Neuronal stem cell (in vitro differentiated cells): Measurements from ENCODE around the gene GPATCH1.
"Not testable (repeated sequence)": the region's sequence is repeated elsewhere in the genome, so short reads cannot be mapped to it uniquely, and the experiment has no call there.

Experiments
- DNase-seq: peaks from one replicate; pipeline ENCODE4 v3.0.0-alpha.2; 2013; ENCODE audit warnings: low spot score
- H2AFZ ChIP-seq: one replicate; pipeline ENCODE4 v1.6.1; 2013; ENCODE audit warnings: mild to moderate bottlenecking, low read length, inconsistent platforms
- H2AK5ac ChIP-seq: 2 replicates; pipeline ENCODE4 v1.6.1; 2013; ENCODE audit warnings: low read depth, mild to moderate bottlenecking, inconsistent platforms, low read length, moderate library complexity, mixed read lengths
- H2BK120ac ChIP-seq: 2 replicates; pipeline ENCODE4 v1.6.1; 2013; ENCODE audit warnings: low read depth, mild to moderate bottlenecking, inconsistent platforms, low read length, moderate library complexity, mixed read lengths
- H2BK12ac ChIP-seq: one replicate; pipeline ENCODE4 v1.6.1; 2013; ENCODE audit warnings: low read length, inconsistent platforms
- H2BK15ac ChIP-seq: 2 replicates; pipeline ENCODE4 v1.6.1; 2013; ENCODE audit warnings: mild to moderate bottlenecking, low read length, inconsistent platforms, mixed read lengths
- H2BK5ac ChIP-seq: one replicate; pipeline ENCODE4 v1.6.1; 2013; ENCODE audit warnings: inconsistent platforms, mild to moderate bottlenecking, low read length, moderate library complexity
- H3K14ac ChIP-seq: one replicate; pipeline ENCODE4 v1.6.1; 2013; ENCODE audit warnings: low read length, inconsistent platforms
- H3K18ac ChIP-seq: 2 replicates; pipeline ENCODE4 v1.6.1; 2013; ENCODE audit warnings: low read length, inconsistent platforms
- H3K23ac ChIP-seq: 2 replicates; pipeline ENCODE4 v1.6.1; 2013; ENCODE audit warnings: low read depth, mild to moderate bottlenecking, mixed read lengths, low read length, inconsistent platforms; ENCODE audit not compliant: poor library complexity
- H3K27ac ChIP-seq: replicated peaks from 3 replicates; pipeline ENCODE4 v1.5.1; 2013; ENCODE audit warnings: low read length, inconsistent platforms
- H3K27me3 ChIP-seq, 3 experiments: 2 replicates each; pipeline ENCODE4 v1.6.1; 2013; ENCODE audit warnings: low read length in 3 of 3, mild to moderate bottlenecking in 2 of 3, inconsistent platforms in 1 of 3, low read depth in 1 of 3, mixed read lengths in 1 of 3, moderate library complexity in 1 of 3; ENCODE audit not compliant: control insufficient read depth in 3 of 3, insufficient read depth in 3 of 3
- H3K36me3 ChIP-seq, 2 donors: replicated peaks in 1 of 2; 2 replicates each; pipeline ENCODE4 v1.6.1; 2013; ENCODE audit warnings: low read length in 2 of 2; ENCODE audit not compliant: control insufficient read depth in 2 of 2, insufficient read depth in 2 of 2
- H3K4ac ChIP-seq: 2 replicates; pipeline ENCODE4 v1.6.1; 2013; ENCODE audit warnings: inconsistent platforms, mild to moderate bottlenecking, low read length, moderate library complexity
- H3K4me1 ChIP-seq, 2 donors: 1 replicate in 1 of 2; 2 replicates in 1 of 2; pipeline ENCODE4 v1.6.1; 2013; ENCODE audit warnings: low read length in 2 of 2, low read depth in 1 of 2; ENCODE audit not compliant: control insufficient read depth in 2 of 2, insufficient read depth in 1 of 2
- H3K4me2 ChIP-seq: one replicate; pipeline ENCODE4 v1.6.1; 2013; ENCODE audit warnings: mild to moderate bottlenecking, low read length, inconsistent platforms; ENCODE audit not compliant: insufficient read depth, poor library complexity, severe bottlenecking
- H3K4me3 ChIP-seq, 2 donors: 2 replicates each; pipeline ENCODE4 v1.5.1; 2013; ENCODE audit warnings: low read length in 2 of 2, mild to moderate bottlenecking in 2 of 2, inconsistent platforms in 1 of 2, moderate library complexity in 1 of 2
- H3K79me1 ChIP-seq: one replicate; pipeline ENCODE4 v1.6.1; 2013; ENCODE audit warnings: low read depth, mild to moderate bottlenecking, inconsistent platforms, low read length, moderate library complexity
- H3K9ac ChIP-seq: one replicate; pipeline ENCODE4 v1.6.1; 2013; ENCODE audit warnings: mild to moderate bottlenecking, low read depth, low read length, inconsistent platforms; ENCODE audit not compliant: poor library complexity
- H3K9me3 ChIP-seq, 2 donors: replicated peaks in 1 of 2; 2 replicates each; pipeline versions ENCODE3 to v1.6.1; 2013; ENCODE audit warnings: low read length in 2 of 2, mild to moderate bottlenecking in 2 of 2, inconsistent platforms in 1 of 2, low read depth in 1 of 2, mixed read lengths in 1 of 2, moderate library complexity in 1 of 2; ENCODE audit not compliant: control insufficient read depth in 2 of 2, insufficient read depth in 1 of 2
- H4K8ac ChIP-seq: one replicate; pipeline ENCODE4 v1.6.1; 2013; ENCODE audit warnings: low read depth, mild to moderate bottlenecking, inconsistent platforms, low read length, moderate library complexity
- H4K91ac ChIP-seq: one replicate; pipeline ENCODE4 v1.6.1; 2013; ENCODE audit warnings: low read length, low read depth, mild to moderate bottlenecking, inconsistent platforms; ENCODE audit not compliant: poor library complexity
- WGBS, 2 donors: extraction: QIAGEN DNeasy Blood & Tissue Kit; methylation state at CpG; one replicate each; pipeline ENCODE4 v1.1.7; 2013; ENCODE audit warnings: missing lambda C conversion rate in 2 of 2, mixed read lengths in 1 of 2; ENCODE audit not compliant: insufficient read length in 2 of 2, insufficient replicate concordance in 1 of 2; ENCODE audit errors: extremely low coverage in 2 of 2; 5-methylcytosine and 5-hydroxymethylcytosine counted together

The GPATCH1 gene

GRCh38 chr19:33036370-33037167 lies 44.4 kb upstream of the GPATCH1 start:
- DNase-seq: not testable (repeated sequence)

GRCh38 chr19:33037168-33038025 lies 43.6 kb upstream of the GPATCH1 start:
- not testable (repeated sequence) for H3K9ac ChIP-seq, H3K36me3 ChIP-seq, H2BK5ac ChIP-seq, H2BK12ac ChIP-seq, H3K4me2 ChIP-seq, H3K18ac ChIP-seq, H3K4me3 ChIP-seq, H2BK15ac ChIP-seq, H4K91ac ChIP-seq, H3K4ac ChIP-seq, H2AFZ ChIP-seq, H3K23ac ChIP-seq, H2BK120ac ChIP-seq, H3K4me1 ChIP-seq, H4K8ac ChIP-seq, H3K79me1 ChIP-seq, H3K27me3 ChIP-seq, H3K9me3 ChIP-seq, H3K27ac ChIP-seq, DNase-seq, H2AK5ac ChIP-seq, H3K14ac ChIP-seq
- no CpG with 5 or more reads among the region's 18 CpGs for WGBS, 2 donors

More at GRCh38 chr19:33036370-33037167, 44.4 kb upstream of the GPATCH1 start:
- not testable (repeated sequence) for H3K9ac ChIP-seq, H4K8ac ChIP-seq, H3K79me1 ChIP-seq, H3K4me1 ChIP-seq, H2AK5ac ChIP-seq, H2BK15ac ChIP-seq, H3K27ac ChIP-seq, H2BK12ac ChIP-seq, H3K4me3 ChIP-seq, H3K27me3 ChIP-seq, H3K18ac ChIP-seq, H3K4me2 ChIP-seq, H2AFZ ChIP-seq, H2BK5ac ChIP-seq, H4K91ac ChIP-seq, H3K9me3 ChIP-seq, H3K4ac ChIP-seq, H3K23ac ChIP-seq, H3K36me3 ChIP-seq, H3K14ac ChIP-seq, H2BK120ac ChIP-seq
- WGBS, 2 donors: no CpG with 5 or more reads among the region's 45 CpGs

- WGBS, 2 donors: no CpG with 5 or more reads among the region's 10 CpGs
- no peaks in the 10 kb centered on the region for H3K36me3 ChIP-seq
- H3K9me3 ChIP-seq: peaks cover 2% of the 10 kb centered on the region in 2 donors
- no peak overlapping the region for H3K14ac ChIP-seq
- H3K27me3 ChIP-seq: no peaks in the 10 kb centered on the region
- no peak overlapping the region for H2BK5ac ChIP-seq
- no peak overlapping the region for H2BK15ac ChIP-seq
- no peak overlapping the region for H3K18ac ChIP-seq
- no peak overlapping the region for H3K9ac ChIP-seq
- no peak overlapping the region for H3K4me3 ChIP-seq
- no peak overlapping the region for H4K8ac ChIP-seq
- H3K4me2 ChIP-seq: no peak overlapping the region
- no peak overlapping the region for H3K4ac ChIP-seq
- no peak overlapping the region for H3K23ac ChIP-seq
- no peak overlapping the region for H2AK5ac ChIP-seq
- DNase-seq: no peak
- H3K27ac ChIP-seq: no peak overlapping the region
- H2AFZ ChIP-seq: no peak overlapping the region
- peaks cover 2% of the 10 kb centered on the region for H3K79me1 ChIP-seq
- no peak overlapping the region for H2BK12ac ChIP-seq
- no peak overlapping the region for H2BK120ac ChIP-seq
- no peaks in the 10 kb centered on the region for H3K4me1 ChIP-seq
- H4K91ac ChIP-seq: no peak overlapping the region
Measured at GRCh38 chr19:33039108-33039599, 41.8 kb upstream of the GPATCH1 start.

DNA sequence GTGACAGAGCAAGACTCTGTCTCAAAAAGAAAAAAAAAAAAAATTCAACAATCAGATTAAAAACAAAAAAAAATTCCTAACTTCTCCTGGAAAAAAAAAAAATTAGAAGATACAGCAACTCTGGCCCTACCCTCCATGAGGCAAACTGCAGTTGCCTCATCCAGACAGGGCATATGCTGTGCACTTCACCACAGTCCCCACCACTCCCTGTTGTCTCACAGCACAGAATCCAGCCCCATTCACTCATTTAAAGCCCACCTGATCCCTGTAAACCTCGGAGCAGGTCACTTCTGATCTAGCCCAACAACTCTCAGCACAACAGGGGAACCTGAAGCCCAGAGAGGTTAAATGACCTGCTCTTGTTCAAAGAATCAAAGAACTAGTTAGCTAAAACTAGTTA lies 41.2 kb upstream of the GPATCH1 start:
- H3K4me3 ChIP-seq: no peak overlapping the region
- H2AK5ac ChIP-seq: no peak overlapping the region
- H2BK15ac ChIP-seq: no peak overlapping the region
- no peaks in the 10 kb centered on the region for H3K36me3 ChIP-seq
- no peak overlapping the region for H3K23ac ChIP-seq
- no peak overlapping the region for H2AFZ ChIP-seq
- H3K79me1 ChIP-seq: peaks cover 2% of the 10 kb centered on the region
- no peaks in the 10 kb centered on the region for H3K27me3 ChIP-seq
- H2BK5ac ChIP-seq: no peak overlapping the region
- H2BK120ac ChIP-seq: no peak overlapping the region
- no peak for DNase-seq
- no peak overlapping the region for H3K18ac ChIP-seq
- H3K14ac ChIP-seq: no peak overlapping the region
- no peak overlapping the region for H2BK12ac ChIP-seq
- no peaks in the 10 kb centered on the region for H3K4me1 ChIP-seq
- H3K9ac ChIP-seq: no peak overlapping the region
- H3K4ac ChIP-seq: no peak overlapping the region
- peaks cover 2% of the 10 kb centered on the region in 2 donors for H3K9me3 ChIP-seq
- no peak overlapping the region for H3K4me2 ChIP-seq
- no peak overlapping the region for H3K27ac ChIP-seq
- H4K8ac ChIP-seq: no peak overlapping the region
- no CpG with 5 or more reads among the region's 1 CpG for WGBS, 2 donors
- H4K91ac ChIP-seq: no peak overlapping the region
